Activated CD4-positive, CD25-positive, alpha-beta regulatory T cell treated with anti-CD3 and anti-CD28 coated beads, Interleukin-2, amount 50 U/mL, for 72 hours (primary cell): ENCODE results near the gene CYP46A1.

Experiments used
- DNase-seq: peaks from one replicate; pipeline ENCODE4 v3.0.0; 2021

CYP46A1 gene

DNA sequence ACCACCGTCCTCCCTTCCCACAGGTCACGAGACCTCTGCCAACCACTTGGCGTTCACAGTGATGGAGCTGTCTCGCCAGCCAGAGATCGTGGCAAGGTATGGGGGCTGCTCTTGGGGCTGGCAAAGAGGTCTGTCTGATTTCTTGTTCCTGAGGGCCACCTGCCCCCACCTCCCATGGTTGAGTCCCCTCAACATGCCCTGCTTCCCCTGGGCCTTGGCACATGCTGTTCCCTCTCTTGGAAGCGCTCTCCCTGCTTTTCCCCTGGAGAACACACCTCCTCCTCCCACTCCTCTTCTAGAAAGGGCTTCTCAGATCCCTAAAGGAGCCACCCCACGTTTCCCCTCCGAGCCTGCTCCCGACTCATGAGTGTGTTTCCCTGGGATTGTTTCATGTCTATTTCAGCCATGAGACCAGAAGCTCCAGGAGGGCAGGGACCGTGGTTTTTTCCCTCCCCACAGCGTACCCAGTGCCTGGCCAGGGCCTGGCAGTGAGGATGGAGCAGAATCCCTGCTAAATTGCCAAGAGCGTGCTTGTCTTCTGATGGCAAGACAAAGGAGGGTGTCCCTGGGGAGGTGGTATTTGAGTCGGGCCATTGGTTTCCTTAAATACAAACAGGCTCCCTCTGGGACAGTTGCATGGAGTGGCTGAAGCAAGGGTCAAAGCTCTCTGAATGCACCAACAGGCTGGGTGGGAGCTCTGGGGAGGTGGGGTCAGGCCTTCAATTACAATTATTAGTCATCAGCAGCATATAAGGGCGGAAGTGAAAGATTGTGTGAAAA, 34.1 kb downstream of the CYP46A1 start:
- no peak for DNase-seq

DNA sequence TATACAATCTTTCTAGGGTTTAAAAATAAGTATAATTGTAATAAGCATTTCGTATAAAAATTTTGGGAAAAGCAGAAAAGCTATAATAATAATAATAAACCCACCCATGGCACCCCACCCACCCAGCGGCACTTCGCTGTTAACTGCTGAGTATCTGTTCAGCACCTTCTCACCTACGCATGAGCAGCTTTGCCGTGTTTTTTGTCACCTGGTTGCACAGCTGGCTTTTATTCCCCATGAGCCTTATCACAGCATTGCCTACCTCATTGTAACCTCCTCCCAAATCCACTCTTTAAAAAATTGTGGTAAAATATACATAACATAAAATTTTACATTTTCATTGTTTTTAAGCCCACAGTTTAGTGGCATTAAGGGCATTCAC, 34.7 kb downstream of the CYP46A1 start:
- no peak for DNase-seq

DNA sequence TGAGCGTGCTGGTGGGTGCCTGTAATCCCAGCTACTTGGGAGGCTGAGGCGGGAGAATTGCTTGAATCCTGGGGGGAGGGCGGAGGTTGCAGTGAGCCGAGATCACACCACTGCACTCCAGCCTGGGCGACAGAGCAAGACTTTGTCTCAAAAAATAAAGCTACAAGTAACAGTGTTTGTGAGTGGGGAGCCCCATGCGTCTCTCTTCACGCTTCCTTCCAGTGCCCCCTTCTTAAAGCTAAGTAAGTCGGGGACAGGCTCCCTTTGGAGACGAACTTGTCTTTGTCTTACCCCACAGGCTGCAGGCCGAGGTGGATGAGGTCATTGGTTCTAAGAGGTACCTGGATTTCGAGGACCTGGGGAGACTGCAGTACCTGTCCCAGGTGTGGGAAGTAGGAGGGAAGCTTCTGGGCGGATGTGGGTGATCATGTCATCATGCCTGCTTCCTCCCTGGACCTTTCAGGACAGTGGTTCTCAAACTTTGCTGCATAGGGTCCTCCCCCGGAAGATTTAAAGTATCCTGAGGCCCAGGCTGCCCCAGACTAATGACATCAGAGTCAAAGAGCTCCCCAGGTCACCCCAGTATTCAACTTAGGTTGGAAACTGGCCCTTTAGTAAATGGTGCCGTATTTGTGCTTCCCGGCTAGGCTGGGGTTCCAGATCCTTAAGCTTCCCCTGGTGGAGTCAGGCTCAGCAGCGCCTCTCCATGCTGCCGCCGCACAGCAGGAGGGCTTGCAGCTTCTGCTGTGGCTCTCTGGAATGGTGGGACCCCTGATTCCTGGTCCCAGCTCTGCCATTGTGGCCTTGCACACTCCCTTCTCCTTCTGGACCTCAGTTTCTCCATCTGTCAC, 37.1 kb downstream of the CYP46A1 start:
- DNase-seq: no peak

DNA sequence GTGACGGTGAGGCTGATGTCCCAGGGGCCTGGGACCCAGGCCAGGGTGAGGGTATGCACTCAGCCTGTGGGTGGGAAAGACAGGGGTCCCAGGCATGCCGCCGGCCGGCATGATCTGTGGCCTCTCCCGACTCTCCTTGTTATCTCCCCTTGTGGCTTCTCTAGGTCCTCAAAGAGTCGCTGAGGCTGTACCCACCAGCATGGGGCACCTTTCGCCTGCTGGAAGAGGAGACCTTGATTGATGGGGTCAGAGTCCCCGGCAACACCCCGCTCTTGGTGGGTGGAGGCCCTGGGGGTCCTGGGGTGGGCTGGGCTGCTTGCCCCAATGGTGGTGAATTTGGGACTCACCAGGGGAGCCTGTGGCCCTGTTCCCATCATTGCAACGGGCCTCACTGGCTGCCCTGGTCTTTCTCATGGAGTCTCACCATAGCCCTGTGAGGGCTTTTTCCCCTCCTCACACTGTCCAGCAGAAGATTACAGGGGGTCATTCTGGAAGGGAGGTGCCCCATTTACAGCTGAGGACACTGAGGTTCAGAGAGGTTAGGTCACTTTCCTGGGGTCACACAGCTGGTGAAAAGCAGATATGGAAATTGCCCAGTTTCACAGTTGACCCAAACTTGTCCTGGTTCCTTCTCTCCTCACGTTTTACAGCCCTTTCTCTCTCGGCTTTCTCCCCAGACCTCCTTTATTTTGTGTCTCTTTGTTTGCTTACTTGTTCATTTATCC, 37.9 kb downstream of the CYP46A1 start:
- DNase-seq: no peak

DNA sequence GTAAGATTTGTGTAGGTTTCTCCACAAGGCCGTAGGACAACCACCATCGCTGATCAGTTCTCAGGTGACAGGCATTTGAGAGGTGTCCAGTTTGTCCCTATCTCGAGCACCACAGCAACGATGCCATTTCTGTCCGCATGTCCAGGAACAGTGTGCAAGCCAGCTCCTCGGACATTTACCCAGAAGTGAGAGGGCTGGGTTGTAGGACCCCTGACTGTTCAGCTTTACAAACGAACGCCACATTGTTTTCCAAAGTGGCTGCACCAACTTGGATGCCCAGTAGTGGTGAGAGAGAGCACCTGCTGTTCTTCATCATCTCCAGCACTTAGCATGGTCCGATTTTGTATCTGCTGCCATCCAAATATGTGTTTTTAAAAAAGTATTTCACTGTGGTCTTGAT, 38.6 kb downstream of the CYP46A1 start:
- peak; percentile 13 for DNase-seq

DNA sequence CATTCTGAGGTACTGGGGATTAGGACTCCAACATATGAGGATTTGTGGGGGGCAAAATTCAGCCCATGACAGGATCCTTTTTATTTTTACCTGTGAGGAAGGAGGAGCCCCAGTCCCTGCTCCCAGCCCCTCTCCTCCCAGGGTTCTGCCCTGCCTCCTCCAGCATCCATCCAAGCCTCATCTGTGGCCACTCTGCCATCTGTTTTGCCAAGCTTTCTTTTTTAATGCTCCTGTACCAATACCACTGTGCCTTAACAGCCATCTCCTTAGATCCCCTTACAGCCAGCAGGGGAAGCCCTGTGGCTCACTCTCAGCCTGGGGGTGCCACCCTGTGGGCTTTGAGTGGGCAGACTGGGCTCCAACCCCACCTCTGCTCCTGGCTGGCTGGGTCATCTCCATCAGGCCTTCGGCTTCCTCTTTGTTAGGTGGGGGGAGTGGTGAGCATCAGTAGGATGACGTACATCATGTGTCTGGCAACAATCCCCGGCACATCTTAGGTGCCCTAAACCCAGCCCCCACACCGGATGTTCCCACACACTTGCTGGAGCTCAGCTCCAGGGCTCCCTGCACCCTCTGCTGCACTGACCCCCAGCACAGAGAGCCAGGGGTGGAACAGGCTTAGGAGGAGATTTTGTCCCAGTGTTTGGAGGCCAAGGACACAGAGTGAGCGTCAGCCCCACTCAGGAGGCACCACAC, 40.2 kb downstream of the CYP46A1 start:
- no peak for DNase-seq

DNA sequence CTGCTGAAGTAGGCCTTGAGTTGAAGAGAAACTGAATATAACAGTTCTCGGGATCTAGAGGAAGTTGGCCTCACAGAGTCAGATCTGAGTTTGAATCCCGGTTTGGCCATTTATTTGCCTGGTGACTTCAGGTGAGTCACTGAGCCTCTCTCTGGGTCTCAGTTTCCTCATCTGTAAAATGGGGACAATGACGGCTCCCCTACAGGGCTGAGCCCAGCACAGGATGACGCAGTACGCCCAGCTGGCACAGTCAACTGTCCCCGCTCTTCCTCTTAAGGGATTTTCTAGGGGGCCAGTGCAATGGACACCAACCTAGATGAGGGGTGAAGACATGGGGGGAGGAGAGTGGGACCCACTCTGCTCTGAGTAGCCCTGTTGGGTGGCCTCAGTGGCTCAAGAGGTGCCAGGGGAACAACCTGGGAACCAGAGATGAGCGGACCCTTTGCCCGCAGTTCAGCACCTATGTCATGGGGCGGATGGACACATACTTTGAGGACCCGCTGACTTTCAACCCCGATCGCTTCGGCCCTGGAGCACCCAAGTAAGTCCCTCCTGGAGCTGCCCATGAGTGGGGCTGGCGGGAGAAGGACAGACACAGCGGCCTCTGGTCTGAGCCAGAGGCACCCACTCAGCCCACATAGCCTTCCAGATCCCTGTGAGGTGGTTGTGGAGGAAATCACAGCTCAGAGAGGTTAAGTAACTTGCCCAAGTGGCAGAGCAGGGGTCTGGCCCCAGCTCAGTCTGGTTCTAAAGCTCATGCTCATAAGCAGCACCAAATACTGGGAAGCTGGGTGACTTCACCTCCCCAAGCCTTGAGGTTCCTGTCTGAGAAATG, 41.1 kb downstream of the CYP46A1 start:
- no peak for DNase-seq

DNA sequence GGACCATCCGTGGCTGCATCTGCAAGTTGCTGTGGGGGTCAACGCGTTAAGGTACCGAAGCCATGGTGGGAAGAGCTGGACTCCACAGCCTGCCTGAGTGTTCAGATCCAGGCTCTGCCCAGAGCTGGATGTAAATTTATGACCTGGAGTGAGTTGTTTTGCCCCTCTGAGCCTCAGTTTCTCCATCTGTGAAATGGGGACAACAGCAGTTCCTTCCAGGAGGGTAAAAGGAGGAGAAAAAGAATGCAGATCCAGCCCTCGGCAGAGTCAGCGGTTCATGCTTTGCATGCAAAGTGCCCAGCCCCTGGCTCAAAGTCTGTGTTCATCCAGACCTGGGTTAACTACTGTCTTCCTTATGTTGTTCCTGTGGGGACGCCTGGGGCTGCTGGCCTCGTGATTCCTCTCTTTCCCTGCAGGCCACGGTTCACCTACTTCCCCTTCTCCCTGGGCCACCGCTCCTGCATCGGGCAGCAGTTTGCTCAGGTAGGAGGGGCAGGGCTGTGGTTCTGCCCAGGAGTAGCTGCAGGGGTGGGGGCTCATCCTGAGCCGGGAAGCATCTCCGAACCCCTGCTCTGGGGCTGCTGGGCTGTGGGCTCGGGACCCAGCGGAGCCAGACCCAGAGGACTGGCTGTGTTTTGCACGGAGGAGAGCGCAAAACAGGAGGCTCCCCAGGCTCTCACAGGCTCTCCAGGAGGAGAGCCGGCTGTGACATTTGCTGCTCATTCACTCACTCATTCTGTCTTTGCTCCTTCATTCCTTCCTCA, 41.9 kb downstream of the CYP46A1 start:
- peak; percentile 21 for DNase-seq

DNA sequence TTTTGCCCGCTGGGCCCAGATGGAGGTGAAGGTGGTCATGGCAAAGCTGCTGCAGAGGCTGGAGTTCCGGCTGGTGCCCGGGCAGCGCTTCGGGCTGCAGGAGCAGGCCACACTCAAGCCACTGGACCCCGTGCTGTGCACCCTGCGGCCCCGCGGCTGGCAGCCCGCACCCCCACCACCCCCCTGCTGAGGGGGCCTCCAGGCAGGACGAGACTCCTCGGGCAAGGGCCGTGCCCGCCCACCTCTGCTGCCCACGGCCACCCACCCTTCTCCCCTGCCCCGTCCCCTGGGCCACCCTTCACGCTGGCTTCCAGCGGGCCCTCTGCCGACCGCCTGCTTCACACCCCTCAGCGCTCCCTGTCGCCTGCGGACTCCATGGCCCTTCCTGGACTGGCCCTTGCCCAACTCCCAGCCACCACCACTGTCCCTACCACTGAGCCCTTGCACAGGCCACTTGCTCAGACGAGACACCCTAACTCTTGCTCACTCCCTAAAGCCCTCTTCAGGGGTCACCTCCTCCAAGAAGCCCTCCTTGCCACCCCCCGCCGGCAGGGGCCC, 42.5 kb downstream of the CYP46A1 start:
- DNase-seq: peak; percentile 21

DNA sequence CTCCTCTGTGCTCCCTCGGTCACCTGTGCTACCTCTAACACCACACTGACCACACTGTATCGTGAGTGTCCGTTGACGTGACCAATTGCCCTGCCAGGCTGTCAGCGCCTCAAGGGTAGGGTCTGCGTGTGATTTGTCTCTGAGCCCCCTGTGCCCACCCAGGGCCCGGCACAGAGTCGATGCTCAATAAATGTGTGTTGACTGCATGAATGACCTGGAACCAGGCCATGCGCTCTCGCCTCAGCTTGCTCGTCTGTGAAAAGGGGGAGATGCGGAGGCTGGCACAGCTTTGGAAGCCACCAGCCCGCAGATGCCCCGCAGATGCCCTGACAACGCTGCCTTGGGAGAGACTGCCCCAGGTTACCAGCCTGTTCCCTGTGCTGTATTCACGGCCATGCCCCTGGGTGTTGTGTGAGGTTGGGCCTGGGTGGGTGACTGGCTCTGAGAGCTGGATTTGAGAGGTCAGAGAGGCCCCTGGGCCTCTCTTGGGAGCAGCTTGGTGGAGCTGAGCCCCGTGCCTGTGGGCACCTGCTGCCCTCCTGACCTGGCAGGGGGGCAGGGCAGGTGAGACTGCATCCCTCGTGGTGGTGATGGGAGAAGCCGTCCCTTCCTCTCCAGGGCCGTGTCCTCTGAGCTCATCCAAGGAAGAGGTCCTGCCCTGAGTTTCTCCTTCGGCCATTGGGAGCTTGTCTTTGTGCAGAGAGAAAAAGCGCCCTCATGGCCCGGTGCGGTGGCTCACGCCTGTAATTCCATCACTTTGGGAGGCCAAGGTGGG, 43.2 kb downstream of the CYP46A1 start:
- peak; percentile 17 for DNase-seq

DNA sequence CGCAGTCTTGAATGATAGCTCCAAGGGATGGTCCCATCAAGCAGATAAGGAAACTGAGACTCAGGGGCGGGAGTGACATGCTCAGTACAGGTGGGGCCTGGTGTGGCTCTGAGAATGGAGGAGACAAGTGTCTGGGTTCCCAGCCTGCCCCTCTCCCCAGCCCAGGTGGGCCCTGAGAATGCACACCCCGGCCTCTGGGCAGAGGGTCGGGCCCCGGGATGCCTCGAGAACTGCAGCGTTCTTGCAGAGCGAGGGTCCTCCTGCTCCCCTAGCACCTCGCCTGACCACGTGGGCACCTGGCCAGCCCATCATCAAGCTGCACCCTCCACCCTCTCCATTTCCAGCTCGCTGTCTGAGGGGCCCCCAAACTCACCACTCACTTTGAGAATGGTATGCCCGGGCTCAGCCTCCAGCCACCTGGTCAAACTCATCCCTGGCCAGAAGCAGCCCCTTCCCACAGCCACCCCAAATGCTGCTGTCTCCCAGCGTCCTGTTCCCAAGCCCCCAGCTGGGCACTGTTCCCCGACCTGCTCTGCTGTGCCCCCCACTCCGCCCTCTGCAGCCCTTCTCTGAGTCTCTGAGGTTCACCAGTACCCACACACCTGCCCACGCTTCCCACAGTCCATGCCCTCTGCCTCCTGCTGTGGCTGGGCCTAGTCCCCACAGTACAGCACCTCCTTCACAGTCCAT, 44.3 kb downstream of the CYP46A1 start:
- peak; percentile 21 for DNase-seq

DNA sequence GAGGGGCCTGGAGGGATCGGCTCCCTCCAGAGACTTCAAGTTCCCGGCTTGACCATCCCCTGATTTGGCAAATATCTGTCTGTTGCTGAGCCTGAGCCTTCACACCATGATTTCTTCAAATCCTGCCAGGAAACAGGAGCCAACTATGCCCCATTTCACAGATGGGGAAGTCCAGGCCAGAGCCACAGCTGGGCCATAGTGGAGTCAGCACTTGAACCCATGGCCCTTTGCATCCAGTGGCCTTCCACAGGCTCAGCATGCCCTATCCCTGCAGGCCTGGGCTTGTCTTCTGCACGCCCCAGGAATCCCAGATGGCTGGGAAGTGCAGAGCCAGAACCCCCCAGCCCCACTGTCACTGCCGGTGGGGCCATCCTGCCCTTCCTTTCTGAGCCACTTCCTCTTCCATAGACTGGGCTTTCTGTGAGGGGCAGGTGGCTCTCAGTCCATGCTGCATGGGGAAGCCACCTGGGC, 44.9 kb downstream of the CYP46A1 start:
- DNase-seq: peak; percentile 22

DNA sequence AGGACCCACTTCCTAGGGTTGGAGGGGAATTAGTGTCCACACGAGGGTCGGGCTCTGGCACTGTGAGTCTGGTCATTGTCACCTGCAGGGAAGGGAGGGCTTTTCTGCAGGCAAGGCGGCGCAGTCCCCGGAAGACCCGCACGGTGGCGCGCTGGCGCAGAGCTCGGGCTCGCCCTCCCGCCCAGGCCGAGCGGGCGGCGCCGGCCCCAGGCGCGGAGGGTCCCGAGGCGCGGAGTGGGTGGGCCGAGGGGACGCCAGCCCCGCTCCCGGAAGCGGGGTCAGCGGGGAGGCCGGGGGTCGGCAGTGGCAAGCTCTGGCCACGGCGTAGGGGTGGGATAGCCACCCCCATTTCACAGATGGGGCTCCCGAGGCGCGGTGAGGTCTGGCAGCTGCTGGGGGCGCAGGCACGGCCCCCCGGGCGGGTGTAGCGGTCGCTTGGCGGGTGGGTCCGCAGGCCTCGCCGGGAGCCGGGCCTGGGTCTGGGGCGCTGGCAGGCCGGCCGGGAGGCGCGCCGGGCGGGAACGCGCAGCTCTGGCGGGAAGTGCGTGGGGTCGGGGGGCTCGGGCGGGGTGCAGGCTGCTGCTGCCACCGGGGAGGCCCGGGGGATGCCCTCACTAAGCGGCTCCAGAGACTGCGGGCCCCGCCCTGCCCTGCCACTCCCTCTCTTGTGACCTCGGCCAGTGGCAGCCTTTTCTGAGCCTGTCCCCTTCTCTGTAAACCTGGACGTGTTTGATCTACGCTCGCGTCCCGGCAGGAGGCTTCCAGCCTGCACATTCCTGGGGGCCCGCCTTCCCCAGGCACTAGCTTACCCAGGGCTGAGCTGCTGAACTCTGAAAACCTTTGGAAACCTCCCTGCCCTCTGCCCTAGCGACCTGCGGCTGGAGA, 46.1 kb downstream of the CYP46A1 start:
- DNase-seq: peak; percentile 82

DNA sequence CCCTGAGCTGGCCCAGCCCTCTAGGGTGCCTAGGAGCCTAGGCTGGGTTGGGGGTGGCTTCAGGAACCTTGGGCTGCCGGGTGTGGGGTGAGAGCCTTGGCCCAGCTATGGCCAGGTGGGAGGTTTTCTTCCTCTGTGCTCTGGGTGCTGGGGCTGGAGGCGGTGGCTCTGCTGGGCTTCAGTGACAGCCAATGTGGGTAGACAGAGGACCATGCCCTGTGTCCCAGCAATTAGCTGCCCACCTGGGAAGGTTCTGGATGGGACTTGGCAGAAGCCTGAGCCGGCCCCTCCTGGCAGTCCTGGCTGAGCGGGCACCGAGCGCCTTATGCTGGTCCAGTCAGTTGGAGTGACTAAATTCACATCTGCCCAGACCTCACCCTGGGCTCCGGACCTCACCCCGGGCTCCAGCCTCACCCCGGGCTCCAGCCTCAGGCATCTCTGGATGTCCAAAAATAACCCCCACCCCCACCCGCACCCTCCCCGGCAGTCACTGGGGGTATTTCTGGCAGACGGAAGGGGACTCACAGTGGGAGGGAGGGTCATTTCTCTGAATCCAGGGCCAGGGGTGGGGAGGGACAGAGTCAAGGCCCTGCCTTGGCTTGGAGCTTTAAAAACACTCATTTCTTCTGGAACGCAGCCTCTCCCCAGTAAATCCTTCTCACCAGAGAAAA, 46.9 kb downstream of the CYP46A1 start:
- DNase-seq: peak; percentile 24

DNA sequence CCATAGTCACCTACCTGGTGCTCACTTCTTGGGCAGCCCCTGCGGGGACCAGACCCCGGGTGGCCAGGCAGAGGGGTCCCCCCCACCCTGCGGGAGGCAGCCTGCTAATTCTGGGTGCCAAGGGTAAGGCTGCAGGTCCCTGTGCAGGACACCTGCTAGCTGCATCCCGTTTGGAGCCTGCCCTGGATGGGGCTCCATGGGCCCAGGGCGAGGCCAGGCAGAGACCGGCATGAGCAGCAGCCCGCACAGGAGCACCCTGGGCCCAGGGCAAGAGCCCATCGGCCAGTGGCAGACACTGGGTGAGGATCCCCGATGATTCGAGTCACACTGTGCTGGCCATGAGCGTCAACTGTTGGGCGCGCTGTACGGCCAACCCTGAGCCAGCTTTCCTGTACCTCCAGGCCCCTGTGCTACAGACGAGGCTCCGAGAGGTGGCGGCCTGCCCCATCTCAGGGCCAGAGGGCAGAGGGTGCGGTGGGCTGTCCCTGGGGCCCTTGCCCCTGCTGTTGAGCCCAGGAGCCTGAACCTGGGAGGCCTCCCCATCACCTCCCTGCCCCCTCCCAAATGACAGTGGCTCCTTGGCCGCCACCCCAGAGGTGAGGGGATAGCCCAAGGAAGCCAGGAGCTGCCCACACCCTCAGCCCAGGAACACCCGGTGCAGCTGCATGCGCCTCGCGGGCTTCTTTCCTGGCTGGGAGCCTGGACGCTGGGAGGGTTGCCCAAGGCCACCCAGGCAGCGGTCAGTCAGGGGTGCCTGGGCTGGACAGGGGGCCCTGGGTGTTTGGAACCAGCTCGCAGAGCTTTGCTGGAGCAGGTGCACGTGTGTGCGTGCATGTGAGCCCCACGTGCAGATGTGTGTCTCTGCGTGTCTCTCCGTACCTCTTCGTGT, 47.7 kb downstream of the CYP46A1 start:
- DNase-seq: peak; percentile 30

DNA sequence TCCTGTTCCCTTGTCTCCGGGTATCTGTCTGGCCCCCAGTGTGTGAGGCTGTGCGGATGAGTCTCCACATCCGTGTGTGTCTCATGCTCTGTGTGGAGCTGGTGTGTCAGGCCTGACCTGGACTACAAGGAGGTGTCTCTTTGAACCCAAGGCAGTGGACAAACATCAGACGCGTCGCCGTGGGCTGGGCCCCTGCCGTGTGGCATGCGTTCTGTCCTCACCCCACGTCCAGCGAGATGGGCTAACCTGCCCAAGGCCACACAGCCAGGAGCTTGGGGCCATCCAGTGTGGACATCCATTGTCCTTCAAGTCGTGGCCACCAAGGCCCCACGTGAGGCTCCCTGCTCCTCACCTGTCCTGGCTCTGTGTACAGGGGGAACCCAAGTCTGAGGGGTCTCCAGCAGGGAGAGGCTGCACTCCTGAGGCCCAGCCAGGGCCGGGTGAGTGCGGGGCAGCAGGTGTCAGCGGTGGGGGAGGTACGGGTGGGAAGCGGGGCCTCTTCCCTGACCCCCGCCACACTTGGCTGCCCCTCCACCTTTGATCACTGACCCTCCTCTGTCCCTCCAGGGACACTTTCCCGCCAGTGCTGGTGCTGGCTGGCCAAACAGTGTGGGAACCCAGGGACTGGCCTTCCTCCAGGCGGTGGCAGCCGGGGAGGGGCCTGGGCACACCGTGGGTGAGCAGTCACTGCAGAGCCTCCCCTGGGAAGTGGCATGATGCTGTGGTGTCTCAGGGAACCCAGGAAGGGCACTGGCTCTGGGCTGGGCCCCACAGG, 48.5 kb downstream of the CYP46A1 start:
- DNase-seq: peak; percentile 20
